Smooth muscle cell (in vitro differentiated cells): Measurements from ENCODE around the gene HSFY1. TPM values are rescaled to one million over a fixed set of nuclear protein-coding genes. Genes with fewer than 3 reads are reported as not detected.
"Not testable (repeated sequence)": the region's sequence is repeated elsewhere in the genome, so short reads cannot be mapped to it uniquely, and the experiment has no call there.

ENCODE experiments used
- DNase-seq: peaks from one replicate; lab custom pipeline; 2025; ENCODE audit not compliant: unreplicated experiment; lab: John Stamatoyannopoulos, UW
- H2AFZ ChIP-seq: fragments of 200-600 bp; sonication (generic); 2 replicates; pipeline ENCODE4 v1.6.0; 2016; ENCODE audit warnings: antibody characterized with exemption, low read depth, mild to moderate bottlenecking
- H3F3A ChIP-seq: fragments of 200-600 bp; sonication (generic); 2 replicates; pipeline ENCODE4 v1.6.0; 2017; ENCODE audit warnings: antibody characterized with exemption, low read depth
- H3K27ac ChIP-seq: fragments of 200-600 bp; sonication (generic); 2 replicates; pipeline ENCODE4 v1.5.1; 2016; ENCODE audit warnings: low read depth, mild to moderate bottlenecking
- H3K27me3 ChIP-seq: fragments of 200-600 bp; sonication (generic); 2 replicates; pipeline ENCODE4 v1.6.1; 2016; ENCODE audit warnings: low read depth, mild to moderate bottlenecking
- H3K36me3 ChIP-seq: fragments of 200-600 bp; sonication (generic); 2 replicates; pipeline ENCODE4 v1.5.1; 2016; ENCODE audit warnings: low read depth
- H3K4me1 ChIP-seq: fragments of 200-600 bp; sonication (generic); 2 replicates; pipeline ENCODE4 v1.5.1; 2016; ENCODE audit warnings: low read depth
- H3K4me2 ChIP-seq: fragments of 200-600 bp; sonication (generic); 2 replicates; pipeline ENCODE4 v1.6.0; 2016; ENCODE audit warnings: mild to moderate bottlenecking
- H3K4me3 ChIP-seq: fragments of 200-600 bp; sonication (generic); 2 replicates; pipeline ENCODE4 v1.5.1; 2016; ENCODE audit warnings: mild to moderate bottlenecking
- H3K79me2 ChIP-seq: fragments of 200-600 bp; sonication (generic); 2 replicates; pipeline ENCODE4 v1.6.0; 2016; ENCODE audit warnings: low read depth, mild to moderate bottlenecking
- H3K9ac ChIP-seq: fragments of 200-600 bp; sonication (generic); 2 replicates; pipeline ENCODE4 v1.6.0; 2016; ENCODE audit warnings: low read depth
- H3K9me3 ChIP-seq: fragments of 200-600 bp; sonication (generic); replicated peaks from 2 replicates; pipeline ENCODE4 v1.5.1; 2016; ENCODE audit warnings: low read depth
- H4K20me1 ChIP-seq: fragments of 200-600 bp; sonication (generic); 2 replicates; pipeline ENCODE4 v1.6.0; 2016; ENCODE audit warnings: low read depth
- WGBS: methylation state at CpG from one replicate; pipeline ENCODE4 v1.1.7; 2016; ENCODE audit warnings: low lambda C conversion rate; 5-methylcytosine and 5-hydroxymethylcytosine counted together
- polyA plus RNA-seq: library from polyadenylated mRNA; unstranded; fragments of >200 nt; fragmentation: Nextera tagmentation; extraction: Ambion mirVana; gene quantifications from 2 replicates; pipeline ENCODE4 v1.2.1, GENCODE V29; 2016
- small RNA-seq: library from RNA; depleted of rRNA; stranded (forward); fragments of <200 nt; gene quantifications from one replicate; pipeline ENCODE3, GENCODE V24; 2014
- total RNA-seq: library from RNA; depleted of rRNA; stranded (reverse); fragments of >200 nt; gene quantifications from 2 replicates; pipeline ENCODE4 v1.2.3, GENCODE V29; 2014

HSFY1 gene
- total RNA-seq (not detected in 2 replicates), polyA plus RNA-seq (not detected in 2 replicates)

- H3K27ac ChIP-seq, H3K79me2 ChIP-seq, H4K20me1 ChIP-seq, H3K36me3 ChIP-seq, H3F3A ChIP-seq, H3K4me1 ChIP-seq, H3K4me2 ChIP-seq, DNase-seq, H3K9ac ChIP-seq, H2AFZ ChIP-seq, H3K27me3 ChIP-seq, H3K9me3 ChIP-seq, H3K4me3 ChIP-seq: not testable (repeated sequence)
- no CpG with 5 or more reads among the region's 1 CpG for WGBS
Observed at GRCh38 chrY:18546420-18546819, at the start of gene HSFY1. Gene HSFY1 (plus strand): TSS chrY:18546720. CDS start chrY:18546788, 68 bp downstream.

GRCh38 chrY:18504266-18504665 is 42.3 kb upstream of the HSFY1 start:
- not testable (repeated sequence) for H3K79me2 ChIP-seq, H3K36me3 ChIP-seq, H3K27ac ChIP-seq, H2AFZ ChIP-seq, H3K9ac ChIP-seq, H3K27me3 ChIP-seq, H3K4me3 ChIP-seq, H3F3A ChIP-seq, H3K4me2 ChIP-seq, H3K9me3 ChIP-seq, H3K4me1 ChIP-seq, DNase-seq, H4K20me1 ChIP-seq
- no CpG with 5 or more reads among the region's 5 CpGs for WGBS

GRCh38 chrY:18530995-18531655 is 15.4 kb upstream of the HSFY1 start:
- H3F3A ChIP-seq, H3K36me3 ChIP-seq, H3K9ac ChIP-seq, H3K27me3 ChIP-seq, H3K79me2 ChIP-seq, H4K20me1 ChIP-seq, H3K4me1 ChIP-seq, H2AFZ ChIP-seq, H3K4me2 ChIP-seq, H3K4me3 ChIP-seq, H3K27ac ChIP-seq, H3K9me3 ChIP-seq, DNase-seq: not testable (repeated sequence)
- no CpG with 5 or more reads among the region's 2 CpGs for WGBS

- H3K79me2 ChIP-seq, H3K4me1 ChIP-seq, H3K9me3 ChIP-seq, H3K4me2 ChIP-seq, DNase-seq, H3K4me3 ChIP-seq, H2AFZ ChIP-seq, H3K36me3 ChIP-seq, H3K9ac ChIP-seq, H3K27me3 ChIP-seq, H3F3A ChIP-seq, H3K27ac ChIP-seq, H4K20me1 ChIP-seq: not testable (repeated sequence)
- WGBS = no CpG with 5 or more reads among the region's 1 CpG
Observed at GRCh38 chrY:18538952-18539351, 7.6 kb upstream of the HSFY1 start.

- H4K20me1 ChIP-seq, H3K9me3 ChIP-seq, H3K4me2 ChIP-seq, H3K27me3 ChIP-seq, H3K4me1 ChIP-seq, H3F3A ChIP-seq, H3K9ac ChIP-seq, H3K27ac ChIP-seq, DNase-seq, H3K36me3 ChIP-seq, H3K4me3 ChIP-seq, H2AFZ ChIP-seq, H3K79me2 ChIP-seq: not testable (repeated sequence)
- no CpG with 5 or more reads among the region's 3 CpGs for WGBS
Observed at GRCh38 chrY:18553132-18553531, 6.6 kb downstream of the HSFY1 start.

GRCh38 chrY:18565915-18566314 is 19.4 kb downstream of the HSFY1 start:
- not testable (repeated sequence) for H3K4me2 ChIP-seq, H3K4me3 ChIP-seq, DNase-seq, H4K20me1 ChIP-seq, H3K36me3 ChIP-seq, H3K79me2 ChIP-seq, H3K4me1 ChIP-seq, H3K9me3 ChIP-seq, H3K27ac ChIP-seq, H3F3A ChIP-seq, H3K9ac ChIP-seq, H3K27me3 ChIP-seq, H2AFZ ChIP-seq
- no CpG with 5 or more reads among the region's 3 CpGs for WGBS

Small RNAs within 50 kb of the gene (small RNA-seq; reads per million reads assigned to genes)
- gene GPM6BP1 (not detected), gene PRYP5 (not detected)

Other genes starting within 250 kb of the HSFY1 start
- gene HSFY2, start 227.0 kb downstream of the HSFY1 start, total RNA-seq = not detected in 2 replicates
- not detected in 2 replicates for gene HSFY2, start 227.0 kb downstream of the HSFY1 start, polyA plus RNA-seq